ENCODE measurements around the gene ELMO1. TPM values are rescaled to one million over a fixed set of nuclear protein-coding genes. Genes with fewer than 3 reads are reported as not detected.

The ELMO1 gene
- total and polyA plus RNA-seq, 2 experiments from 2014 or later, result 6.5 to 24.9 TPM

DNA sequence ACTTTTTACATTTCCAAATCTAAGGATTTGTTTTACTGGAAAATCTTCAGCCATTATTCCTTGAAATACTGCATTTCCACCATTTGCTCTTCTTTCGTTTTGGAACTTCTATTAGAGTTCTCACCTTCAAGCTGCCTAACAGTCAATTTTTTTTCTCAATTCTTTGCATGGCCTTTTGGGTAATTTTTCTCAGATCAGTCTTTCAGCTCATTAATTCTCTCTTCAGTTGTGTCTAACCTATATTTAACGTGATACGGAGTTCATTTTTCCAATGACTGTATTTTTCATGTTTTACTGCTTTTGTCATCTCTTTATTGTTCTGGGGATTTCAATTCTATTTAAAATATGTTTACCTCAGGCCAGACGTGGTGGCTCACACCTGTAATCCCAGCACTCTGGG is 600.7 kb downstream of the ELMO1 start:
- H4K20me1 ChIP-seq (replicated peaks; ENCODE audit: insufficient read depth), result no peaks in the 10 kb centered on the region
- H3K36me3 Mint-ChIP-seq (ENCODE audit: low read depth), result peaks cover 9% of the 10 kb centered on the region
- H3K4me3 Mint-ChIP-seq, result no peak overlapping the region
- H2AFZ ChIP-seq, result no peak overlapping the region
- H3K27me3 Mint-ChIP-seq (ENCODE audit: insufficient read depth, low read depth, poor library complexity), result no peaks in the 10 kb centered on the region
- peaks cover 14% of the 10 kb centered on the region for H3K9me3 Mint-ChIP-seq
- no peaks in the 10 kb centered on the region for H3F3A ChIP-seq (replicated peaks; ENCODE audit: low read depth)
- TF ChIP-seq EZH2phosphoT487 (IDR thresholded peaks at IDR 0.05; ENCODE audit: unreplicated experiment) (no peak), POLR2AphosphoS5 (IDR thresholded peaks at IDR 0.05; ENCODE audit: low read depth) (no peak), EZH2 (IDR thresholded peaks at IDR 0.05; ENCODE audit: low read depth, unreplicated experiment) (no peak)
- TF ChIP-seq, protein P1, sequence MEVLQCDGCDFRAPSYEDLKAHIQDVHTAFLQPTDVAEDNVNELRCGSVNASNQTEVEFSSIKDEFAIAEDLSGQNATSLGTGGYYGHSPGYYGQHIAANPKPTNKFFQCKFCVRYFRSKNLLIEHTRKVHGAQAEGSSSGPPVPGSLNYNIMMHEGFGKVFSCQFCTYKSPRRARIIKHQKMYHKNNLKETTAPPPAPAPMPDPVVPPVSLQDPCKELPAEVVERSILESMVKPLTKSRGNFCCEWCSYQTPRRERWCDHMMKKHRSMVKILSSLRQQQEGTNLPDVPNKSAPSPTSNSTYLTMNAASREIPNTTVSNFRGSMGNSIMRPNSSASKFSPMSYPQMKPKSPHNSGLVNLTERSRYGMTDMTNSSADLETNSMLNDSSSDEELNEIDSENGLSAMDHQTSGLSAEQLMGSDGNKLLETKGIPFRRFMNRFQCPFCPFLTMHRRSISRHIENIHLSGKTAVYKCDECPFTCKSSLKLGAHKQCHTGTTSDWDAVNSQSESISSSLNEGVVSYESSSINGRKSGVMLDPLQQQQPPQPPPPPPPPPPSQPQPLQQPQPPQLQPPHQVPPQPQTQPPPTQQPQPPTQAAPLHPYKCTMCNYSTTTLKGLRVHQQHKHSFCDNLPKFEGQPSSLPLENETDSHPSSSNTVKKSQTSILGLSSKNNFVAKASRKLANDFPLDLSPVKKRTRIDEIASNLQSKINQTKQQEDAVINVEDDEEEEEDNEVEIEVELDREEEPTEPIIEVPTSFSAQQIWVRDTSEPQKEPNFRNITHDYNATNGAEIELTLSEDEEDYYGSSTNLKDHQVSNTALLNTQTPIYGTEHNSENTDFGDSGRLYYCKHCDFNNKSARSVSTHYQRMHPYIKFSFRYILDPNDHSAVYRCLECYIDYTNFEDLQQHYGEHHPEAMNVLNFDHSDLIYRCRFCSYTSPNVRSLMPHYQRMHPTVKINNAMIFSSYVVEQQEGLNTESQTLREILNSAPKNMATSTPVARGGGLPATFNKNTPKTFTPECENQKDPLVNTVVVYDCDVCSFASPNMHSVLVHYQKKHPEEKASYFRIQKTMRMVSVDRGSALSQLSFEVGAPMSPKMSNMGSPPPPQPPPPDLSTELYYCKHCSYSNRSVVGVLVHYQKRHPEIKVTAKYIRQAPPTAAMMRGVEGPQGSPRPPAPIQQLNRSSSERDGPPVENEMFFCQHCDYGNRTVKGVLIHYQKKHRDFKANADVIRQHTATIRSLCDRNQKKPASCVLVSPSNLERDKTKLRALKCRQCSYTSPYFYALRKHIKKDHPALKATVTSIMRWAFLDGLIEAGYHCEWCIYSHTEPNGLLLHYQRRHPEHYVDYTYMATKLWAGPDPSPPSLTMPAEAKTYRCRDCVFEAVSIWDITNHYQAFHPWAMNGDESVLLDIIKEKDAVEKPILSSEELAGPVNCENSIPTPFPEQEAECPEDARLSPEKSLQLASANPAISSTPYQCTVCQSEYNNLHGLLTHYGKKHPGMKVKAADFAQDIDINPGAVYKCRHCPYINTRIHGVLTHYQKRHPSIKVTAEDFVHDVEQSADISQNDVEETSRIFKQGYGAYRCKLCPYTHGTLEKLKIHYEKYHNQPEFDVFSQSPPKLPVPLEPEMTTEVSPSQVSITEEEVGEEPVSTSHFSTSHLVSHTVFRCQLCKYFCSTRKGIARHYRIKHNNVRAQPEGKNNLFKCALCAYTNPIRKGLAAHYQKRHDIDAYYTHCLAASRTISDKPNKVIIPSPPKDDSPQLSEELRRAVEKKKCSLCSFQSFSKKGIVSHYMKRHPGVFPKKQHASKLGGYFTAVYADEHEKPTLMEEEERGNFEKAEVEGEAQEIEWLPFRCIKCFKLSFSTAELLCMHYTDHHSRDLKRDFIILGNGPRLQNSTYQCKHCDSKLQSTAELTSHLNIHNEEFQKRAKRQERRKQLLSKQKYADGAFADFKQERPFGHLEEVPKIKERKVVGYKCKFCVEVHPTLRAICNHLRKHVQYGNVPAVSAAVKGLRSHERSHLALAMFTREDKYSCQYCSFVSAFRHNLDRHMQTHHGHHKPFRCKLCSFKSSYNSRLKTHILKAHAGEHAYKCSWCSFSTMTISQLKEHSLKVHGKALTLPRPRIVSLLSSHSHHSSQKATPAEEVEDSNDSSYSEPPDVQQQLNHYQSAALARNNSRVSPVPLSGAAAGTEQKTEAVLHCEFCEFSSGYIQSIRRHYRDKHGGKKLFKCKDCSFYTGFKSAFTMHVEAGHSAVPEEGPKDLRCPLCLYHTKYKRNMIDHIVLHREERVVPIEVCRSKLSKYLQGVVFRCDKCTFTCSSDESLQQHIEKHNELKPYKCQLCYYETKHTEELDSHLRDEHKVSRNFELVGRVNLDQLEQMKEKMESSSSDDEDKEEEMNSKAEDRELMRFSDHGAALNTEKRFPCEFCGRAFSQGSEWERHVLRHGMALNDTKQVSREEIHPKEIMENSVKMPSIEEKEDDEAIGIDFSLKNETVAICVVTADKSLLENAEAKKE (CRISPR knock-in tag; IDR thresholded peaks at IDR 0.05), result no peak
- TF ChIP-seq, protein P2, sequence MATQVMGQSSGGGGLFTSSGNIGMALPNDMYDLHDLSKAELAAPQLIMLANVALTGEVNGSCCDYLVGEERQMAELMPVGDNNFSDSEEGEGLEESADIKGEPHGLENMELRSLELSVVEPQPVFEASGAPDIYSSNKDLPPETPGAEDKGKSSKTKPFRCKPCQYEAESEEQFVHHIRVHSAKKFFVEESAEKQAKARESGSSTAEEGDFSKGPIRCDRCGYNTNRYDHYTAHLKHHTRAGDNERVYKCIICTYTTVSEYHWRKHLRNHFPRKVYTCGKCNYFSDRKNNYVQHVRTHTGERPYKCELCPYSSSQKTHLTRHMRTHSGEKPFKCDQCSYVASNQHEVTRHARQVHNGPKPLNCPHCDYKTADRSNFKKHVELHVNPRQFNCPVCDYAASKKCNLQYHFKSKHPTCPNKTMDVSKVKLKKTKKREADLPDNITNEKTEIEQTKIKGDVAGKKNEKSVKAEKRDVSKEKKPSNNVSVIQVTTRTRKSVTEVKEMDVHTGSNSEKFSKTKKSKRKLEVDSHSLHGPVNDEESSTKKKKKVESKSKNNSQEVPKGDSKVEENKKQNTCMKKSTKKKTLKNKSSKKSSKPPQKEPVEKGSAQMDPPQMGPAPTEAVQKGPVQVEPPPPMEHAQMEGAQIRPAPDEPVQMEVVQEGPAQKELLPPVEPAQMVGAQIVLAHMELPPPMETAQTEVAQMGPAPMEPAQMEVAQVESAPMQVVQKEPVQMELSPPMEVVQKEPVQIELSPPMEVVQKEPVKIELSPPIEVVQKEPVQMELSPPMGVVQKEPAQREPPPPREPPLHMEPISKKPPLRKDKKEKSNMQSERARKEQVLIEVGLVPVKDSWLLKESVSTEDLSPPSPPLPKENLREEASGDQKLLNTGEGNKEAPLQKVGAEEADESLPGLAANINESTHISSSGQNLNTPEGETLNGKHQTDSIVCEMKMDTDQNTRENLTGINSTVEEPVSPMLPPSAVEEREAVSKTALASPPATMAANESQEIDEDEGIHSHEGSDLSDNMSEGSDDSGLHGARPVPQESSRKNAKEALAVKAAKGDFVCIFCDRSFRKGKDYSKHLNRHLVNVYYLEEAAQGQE (IDR thresholded peaks at IDR 0.05; ENCODE audit: unreplicated experiment), result no peak
- ATAC-seq (no peak), DNase-seq (ENCODE audit: low spot score) (no peak)
- H3K27ac ChIP-seq (ENCODE audit: low read depth), result no peak overlapping the region
- H3K4me1 ChIP-seq (ENCODE audit: insufficient read depth), result no peaks in the 10 kb centered on the region
- H3K79me2 ChIP-seq (replicated peaks; ENCODE audit: insufficient read depth), result no peaks in the 10 kb centered on the region
- no peaks in the 10 kb centered on the region for H3K36me3 ChIP-seq (ENCODE audit: insufficient read depth)
- H3K27ac Mint-ChIP-seq, result no peak overlapping the region
- no peak overlapping the region for H3K4me2 ChIP-seq
- no peak overlapping the region for H3K4me3 ChIP-seq
- no peaks in the 10 kb centered on the region for H3K9me2 ChIP-seq (ENCODE audit: insufficient read depth)
- no peaks in the 10 kb centered on the region for H3K27me3 ChIP-seq (ENCODE audit: insufficient read depth)
- H3K4me1 Mint-ChIP-seq, result peaks cover 11% of the 10 kb centered on the region; the same call in 2 of the 3 replicates

Data from GM23338 (cell line).